G401 (cell line): ENCODE data around the gene MGAT4A. TPM values are rescaled to one million over a fixed set of nuclear protein-coding genes. Genes with fewer than 3 reads are reported as not detected.
"Not testable (repeated sequence)": the region's sequence is repeated elsewhere in the genome, so short reads cannot be mapped to it uniquely, and the experiment has no call there.

Source experiments
- DNase-seq: peaks from one replicate; pipeline ENCODE4 v3.0.0-alpha.2; 2015; ENCODE audit warnings: low spot score
- in situ Hi-C: cut with HindIII; loops from 2 replicates; pipeline ENCODE4 v1.10.0; 2016; ENCODE audit warnings: low sequenced_read_pairs, mixed read lengths
- total RNA-seq: library from RNA; depleted of rRNA; stranded (reverse); fragments of >200 nt; shearing (Covaris generic); gene quantifications from 2 replicates; pipeline ENCODE4 v1.2.3, GENCODE V29; 2014

Gene MGAT4A
- total RNA-seq, 1 experiment from 2014 or later: 3.0 TPM

DNA sequence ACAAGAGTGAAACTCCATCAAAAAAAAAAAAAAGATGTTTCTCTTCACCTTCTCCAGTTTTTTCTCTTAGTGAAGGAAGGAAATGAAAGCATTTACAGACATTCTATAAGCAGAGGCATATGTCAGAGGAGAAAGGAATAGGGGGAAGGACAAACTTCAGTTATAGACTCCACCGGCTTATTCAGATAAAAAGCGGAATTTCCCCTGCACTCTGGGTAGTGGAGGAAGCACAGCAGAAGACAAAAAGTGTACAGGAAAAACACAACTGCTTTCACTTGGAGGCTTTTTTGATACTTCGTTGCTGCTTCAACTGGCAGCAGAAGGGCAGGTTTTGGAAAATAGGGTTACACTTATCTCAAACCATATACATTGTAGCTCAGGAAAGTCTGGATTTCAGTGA is 3.2 kb upstream of the MGAT4A start:
- in situ Hi-C loops: no loop called here
- DNase-seq: no peak

DNA sequence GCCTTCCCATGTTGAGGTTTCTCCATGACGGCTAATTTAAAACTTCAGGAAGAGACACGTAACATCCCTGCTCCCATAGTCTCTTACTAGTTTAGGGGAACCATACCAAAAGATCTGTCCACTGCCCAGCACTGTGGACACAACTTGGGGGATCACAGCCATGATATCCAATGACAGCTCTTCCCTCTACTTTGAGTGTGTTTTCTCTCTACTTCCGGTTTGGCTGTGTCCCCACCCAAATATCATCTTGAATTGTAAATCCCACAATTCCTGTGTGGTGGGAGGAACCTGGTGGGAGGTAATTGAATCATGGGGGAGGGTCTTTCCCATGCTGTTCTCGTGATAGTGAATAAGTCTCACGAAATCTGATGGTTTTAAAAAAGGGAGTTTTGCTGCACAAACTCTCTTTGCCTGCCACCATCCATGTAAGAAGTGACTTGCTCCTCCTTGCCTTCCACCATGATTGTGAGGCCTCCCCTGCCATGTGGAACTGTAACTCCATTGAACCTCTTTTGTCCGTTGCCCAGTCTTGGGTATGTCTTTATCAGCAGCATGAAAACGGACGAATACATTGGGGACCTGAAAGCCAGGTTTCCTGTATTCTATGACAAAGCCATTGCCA is 1.6 kb upstream of the MGAT4A start:
- no peak for DNase-seq
- in situ Hi-C loops: no loop called here

DNA sequence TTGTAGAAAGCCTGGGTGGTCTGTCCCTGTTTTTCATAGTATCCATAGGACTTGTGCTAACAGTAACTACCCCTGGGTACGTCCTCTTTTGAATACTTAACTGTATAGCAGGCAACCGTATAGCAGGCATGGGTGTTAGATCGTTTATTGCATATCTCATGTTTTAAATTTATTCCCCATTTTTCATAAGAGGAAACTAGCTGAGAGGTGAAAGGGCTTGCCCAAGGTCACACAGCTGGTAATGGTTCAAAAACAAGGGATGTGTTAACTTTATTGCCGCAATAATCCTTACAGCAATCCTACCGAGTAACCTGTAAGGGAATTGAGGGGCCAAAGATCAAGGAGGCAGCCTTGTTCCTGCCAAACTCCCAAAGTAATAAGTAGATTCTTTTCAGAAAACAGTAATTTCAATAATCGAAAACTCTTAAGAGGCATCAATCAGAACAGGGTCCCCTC is 990 bp upstream of the MGAT4A start:
- in situ Hi-C loops: no loop called here
- DNase-seq: peak; percentile 14

DNA sequence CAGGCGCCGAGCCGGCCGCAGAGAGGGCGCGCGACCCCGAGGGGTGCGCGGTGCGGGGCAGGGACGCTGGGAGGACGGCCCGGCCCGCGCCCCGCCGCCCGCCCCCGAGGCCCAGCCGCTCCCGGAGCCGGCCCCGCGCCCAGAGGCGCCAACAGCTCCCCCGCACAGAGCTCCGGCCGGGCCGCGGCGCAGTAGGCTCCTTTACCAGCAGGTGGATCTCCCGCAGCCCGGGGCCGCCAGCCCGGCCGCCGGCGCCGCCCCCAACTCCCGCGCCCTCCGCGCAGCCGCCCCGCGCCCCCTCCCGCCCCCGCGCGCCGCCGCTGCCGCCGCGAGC is 258 bp downstream of the MGAT4A start:
- peak; percentile 39 for DNase-seq

DNA sequence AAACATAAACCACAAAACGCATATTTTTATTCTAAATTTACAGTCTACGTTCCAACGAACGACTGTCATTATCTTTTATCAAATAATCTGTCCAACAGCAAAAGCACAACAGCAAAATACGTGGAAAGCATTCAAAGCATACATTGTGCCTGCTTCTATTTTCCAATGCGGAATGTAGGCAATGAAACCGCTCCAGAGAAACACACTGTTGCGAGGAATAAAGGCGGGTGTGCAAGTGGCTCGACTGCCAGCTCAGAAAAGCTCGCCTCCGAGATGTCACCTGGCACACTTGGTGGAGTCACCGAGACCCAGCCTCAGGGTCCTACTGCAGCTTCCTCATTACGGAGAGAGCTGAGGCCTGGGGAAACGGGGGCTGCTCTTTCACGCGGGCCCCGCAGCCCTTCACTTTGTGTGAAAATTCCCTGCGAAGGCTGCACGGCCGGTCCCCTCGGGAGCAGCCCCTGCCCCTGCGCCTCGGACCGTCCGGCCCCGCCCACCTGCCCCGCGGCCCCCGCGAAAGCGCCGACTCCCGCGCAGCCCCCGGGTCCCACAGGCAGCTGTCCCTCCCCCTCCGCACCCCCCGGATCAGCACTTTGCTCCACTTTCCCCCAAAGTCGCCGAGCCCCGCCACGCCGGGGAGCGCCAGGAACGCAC is 752 bp downstream of the MGAT4A start:
- in situ Hi-C loops: no loop called here
- peak; percentile 81 for DNase-seq

More for the DNA sequence above, 258 bp downstream of the MGAT4A start:
- in situ Hi-C loops: no loop called here

DNA sequence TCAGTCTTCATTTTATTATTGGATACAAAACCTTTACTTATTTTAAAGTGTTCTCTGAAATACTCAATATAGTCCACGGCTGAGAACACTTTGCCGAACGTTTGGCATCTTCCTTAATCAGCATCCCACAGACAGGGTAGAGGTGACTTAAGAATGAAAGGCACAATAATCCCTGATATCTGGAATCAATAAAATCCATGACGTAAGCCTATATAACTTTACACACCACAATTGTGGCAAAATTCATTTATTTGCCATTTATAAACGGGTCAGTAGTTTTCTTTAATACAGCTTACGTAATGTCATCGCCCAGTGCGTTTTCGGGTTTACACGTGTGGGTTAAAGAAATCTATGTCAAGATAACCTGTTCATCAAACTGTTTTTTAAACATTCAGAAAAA is 1.3 kb downstream of the MGAT4A start:
- in situ Hi-C loops: no loop called here

DNA sequence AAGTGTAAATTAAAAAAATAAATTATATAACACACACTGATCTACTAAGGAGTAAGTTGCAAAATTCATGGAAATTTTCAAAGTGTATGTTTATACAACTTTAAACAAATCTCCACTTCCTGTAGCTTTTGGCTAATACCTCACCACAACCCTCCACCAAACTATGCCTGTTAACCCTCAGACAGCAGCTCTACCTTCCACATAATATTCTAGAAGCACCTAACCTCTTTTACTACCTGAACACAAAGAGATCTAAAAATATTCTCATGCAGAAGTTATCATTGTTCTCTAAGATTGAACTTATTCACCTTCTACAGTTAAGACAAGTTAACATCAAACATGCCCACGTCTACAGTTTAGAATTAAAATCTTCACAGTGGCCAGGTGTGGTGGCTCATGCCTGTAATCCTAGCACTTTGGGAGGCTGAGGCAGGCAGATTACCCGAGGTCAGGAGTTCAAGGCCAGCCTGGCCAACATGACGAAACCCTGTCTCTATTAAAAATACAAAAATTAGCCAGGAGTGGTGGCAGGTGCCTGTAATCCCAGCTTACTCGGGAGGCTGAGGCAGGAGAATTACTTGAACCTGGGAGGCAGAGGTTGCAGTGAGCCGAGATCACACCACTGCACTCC is 2.7 kb downstream of the MGAT4A start:
- in situ Hi-C loops, DNase-seq: not testable (repeated sequence)

More for the DNA sequence above, 1.3 kb downstream of the MGAT4A start:
- DNase-seq: peak; percentile 62

DNA sequence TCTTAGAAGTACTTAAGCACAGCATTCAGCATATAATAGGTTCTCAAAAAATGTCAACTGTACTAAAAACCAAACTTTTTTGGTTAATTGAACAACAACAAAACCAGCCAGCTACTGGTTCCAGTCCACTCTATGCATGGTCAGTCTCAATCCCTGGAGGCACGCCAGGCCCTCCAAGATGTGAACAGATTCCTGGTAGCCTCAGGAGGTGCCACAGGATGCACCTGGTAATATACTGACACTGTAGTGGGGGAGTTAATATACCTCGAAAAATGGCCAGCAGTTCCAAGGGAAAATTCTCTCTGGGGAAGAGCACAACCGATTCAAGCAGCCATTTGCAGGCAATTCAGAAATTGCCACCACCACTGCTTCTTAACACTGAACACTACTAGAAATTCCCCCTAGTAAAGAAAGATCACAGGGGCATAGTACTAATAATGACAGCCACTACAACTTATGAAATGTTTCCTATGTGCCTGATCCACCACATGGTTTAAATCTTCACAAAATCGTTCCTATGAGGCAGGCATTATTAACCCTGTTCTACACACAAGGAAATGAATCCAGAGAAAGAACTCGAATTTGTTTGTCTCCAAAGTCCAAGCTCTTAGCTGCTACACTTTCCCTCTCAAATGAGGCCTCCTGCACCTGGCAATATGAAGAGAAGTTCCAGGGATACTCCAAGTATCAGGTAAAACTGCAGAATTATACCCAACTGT is 3.4 kb downstream of the MGAT4A start:
- in situ Hi-C loops: no loop called here
- peak; percentile 85 for DNase-seq

DNA sequence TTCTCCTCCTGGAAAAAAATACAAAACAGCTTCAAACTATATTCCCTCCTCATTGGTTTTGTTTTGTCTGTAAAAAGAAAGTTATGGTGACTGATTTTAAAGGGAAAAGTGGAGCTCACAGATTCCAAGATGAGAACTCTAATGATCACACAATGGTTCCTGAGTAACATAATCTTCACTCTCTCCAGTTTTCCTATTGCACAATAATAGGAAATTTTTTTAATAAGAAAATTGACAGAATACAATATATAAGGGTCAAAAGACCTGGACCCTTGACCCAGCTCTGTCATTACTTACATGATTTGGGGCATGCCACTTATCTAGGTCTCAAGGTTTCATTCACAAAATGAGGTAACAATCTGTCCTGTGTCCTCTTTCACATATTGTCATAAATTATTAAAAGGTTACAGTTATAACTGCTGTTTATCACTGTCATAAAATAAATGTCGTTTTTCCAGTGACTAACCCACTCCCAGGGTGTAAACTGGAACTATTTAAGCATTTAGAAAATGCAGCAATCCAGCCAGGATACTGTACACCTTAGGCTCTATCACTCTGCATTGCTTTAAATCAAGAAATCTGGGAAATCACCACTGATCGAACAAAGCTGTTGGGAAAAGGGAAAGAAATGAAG is 4.1 kb downstream of the MGAT4A start:
- no peak for DNase-seq
- in situ Hi-C loops: no loop called here

DNA sequence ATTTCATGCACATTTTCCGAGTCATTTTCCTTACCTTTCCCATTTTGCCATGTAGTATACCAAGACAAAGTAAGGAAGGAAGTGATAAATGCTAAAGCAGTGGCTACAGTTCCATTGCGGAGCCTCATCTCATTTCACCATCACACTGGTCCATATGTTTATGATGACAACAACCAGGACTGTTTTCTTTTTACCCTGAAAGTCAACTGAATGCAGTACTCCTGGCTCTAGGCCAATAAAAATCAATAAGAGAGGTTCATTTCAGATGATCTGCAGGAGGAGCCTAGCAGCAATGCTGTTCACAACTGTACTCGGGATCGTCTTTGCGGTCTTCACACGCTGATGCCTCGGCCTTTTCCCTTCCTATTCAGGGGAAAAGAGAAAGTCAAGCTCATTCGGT is 4.7 kb downstream of the MGAT4A start:
- in situ Hi-C loops: no loop called here
- DNase-seq: peak; percentile 38

DNA sequence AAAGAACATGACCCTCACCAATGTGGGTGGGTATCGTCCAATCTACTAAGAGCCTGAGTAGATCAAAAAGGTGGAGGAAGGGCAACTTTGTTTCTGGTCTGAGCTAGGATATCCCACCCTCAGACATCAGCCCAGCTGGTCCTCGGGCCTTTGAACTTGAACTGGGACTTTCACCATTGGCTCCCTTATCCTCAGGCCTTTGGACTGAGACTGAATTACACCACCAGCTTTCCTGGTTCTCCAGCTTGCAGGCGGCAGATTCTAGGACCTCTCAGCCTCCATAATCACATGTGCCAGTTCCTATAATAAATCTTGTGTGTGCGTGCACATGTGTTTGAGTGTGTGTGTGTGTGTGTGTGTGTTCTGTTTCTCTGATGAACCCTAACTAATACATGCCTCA is 10.6 kb downstream of the MGAT4A start:
- in situ Hi-C loops: no loop called here

DNA sequence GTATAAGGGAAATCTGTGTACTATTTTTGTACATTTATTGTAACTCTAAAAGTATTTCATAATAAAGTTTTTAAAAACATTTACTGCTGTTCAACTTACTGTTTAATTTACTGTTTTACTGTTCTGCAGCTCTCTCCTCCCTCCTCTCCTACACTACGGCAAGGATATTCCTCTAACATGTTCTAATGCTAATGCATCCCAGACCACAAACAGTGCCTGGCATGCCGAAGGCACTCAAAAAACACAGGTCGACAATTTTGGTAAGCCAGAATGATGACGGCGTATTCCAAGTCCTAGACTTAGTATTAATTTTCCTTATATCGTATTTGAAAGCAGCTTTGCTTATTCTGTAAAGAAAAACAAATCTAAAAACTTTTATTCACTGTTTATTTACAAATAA is 13.3 kb downstream of the MGAT4A start:
- in situ Hi-C loops: no loop called here
- no peak for DNase-seq

More for the DNA sequence above, 10.6 kb downstream of the MGAT4A start:
- DNase-seq: no peak

DNA sequence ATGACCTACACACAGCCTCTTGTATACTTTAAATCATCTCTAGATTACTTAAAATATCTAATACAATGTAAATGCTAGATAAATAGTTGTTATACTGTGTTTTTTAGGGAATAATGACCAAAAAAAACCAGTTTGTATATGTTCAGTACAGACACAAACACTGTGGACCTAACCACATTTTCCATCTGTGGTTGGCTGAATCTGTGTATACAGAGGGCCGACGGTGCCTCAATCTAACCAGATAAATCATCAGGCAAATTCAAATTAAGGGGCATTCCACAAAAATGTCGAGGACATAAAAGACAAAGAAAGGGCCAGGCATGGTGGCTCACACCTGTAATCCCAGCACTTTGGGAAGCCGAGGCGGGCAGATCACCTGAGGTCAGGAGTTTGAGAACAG is 14.1 kb downstream of the MGAT4A start:
- no peak for DNase-seq
- in situ Hi-C loops: no loop called here

DNA sequence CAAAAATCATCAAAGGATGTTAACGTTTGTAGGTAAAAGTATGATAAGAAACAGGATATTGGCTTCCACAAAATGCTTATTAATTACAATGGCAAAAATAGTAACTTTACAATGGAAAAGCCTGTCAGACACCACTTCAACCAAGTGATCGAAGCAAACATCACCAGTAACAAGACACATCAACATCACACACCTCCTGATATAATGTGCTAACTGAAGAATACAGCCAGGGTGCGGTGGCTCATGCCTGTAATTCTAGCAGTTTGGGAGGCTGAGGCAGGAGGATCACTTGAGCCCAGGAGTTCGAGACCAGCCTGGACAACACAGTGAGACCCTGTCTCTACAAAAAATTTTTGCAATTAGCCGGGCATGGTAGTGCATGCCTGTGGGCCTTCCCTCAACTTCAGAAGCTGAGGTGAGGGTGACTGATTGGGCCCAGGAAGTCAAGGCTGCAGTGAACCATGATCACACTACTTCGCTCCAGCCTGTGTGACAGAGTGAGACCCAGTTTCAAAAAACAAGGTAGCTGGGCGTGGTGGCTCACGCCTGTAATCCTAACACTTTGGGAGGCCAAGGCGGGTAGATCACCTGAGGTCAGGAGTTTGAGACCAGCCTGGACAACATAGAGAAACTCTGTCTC is 15.0 kb downstream of the MGAT4A start:
- DNase-seq: no peak
- in situ Hi-C loops: no loop called here

DNA sequence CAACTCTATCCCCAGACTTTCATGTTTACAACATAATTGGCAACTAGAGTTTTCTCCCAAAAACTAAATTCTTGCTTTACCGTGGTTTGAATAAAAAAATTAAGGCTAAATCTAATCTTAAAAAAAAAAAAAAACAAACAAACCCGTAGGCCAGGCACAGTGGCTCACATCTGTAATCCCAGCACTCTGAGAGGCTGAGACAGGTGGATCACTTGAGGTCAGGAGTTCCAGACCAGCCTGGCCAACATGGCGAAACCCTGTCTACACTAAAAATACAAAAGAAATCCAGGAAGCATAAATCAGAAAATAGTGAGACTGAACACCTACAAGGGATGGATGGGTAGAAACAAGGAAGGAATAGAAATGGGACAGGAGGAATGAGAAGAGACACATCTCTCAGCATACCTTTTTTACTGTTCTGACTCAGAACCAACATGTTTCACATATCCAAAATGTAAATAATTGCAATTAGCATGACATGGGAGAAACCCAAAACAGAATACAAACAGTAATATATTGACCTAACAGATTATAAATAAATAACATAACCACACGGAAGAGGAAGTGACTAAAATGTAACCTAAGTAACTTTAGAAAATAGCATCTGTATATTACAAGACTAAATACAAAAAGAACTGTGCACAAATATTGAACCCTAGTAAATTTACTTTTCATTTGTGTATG is 17.5 kb downstream of the MGAT4A start:
- DNase-seq: no peak
- in situ Hi-C loops: no loop called here

DNA sequence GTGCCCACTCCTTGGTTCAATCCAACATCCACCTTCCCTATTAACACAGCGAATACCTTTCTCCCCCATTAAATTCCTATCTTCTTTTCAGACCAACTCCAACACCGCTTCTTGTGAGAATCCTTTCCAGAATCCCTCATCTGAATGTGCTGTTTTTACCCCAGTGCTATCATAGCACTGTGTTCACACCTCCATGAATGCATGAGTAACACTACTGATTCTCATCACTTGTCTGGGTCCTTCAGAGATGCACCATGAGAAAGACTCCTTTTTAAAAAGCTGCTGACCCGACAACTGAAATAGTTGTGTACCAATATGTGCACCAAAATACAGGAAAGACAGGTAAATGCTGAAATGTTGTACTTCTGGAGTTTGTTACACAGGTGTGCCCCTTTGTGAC is 18.8 kb downstream of the MGAT4A start:
- no peak for DNase-seq
- in situ Hi-C loops: no loop called here

DNA sequence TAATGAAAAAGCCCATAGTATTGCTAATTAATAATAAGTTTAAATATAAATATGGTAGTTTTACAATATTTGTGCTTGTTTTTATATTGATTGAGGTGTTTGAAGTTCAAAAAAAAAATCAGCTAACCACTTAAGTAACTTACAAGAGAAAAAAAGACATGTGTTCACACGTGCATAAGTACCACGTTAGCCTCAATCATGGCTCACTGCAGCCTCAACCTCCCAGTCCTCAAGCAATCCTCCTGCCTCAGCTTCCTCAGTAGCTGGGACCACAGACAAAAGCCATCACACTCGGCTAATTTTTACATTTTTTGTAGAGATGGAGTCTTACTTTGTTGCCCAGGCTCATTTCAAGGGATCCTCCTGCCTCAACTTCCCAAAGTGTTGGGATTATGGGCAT is 19.4 kb downstream of the MGAT4A start:
- in situ Hi-C loops: no loop called here
- DNase-seq: no peak

DNA sequence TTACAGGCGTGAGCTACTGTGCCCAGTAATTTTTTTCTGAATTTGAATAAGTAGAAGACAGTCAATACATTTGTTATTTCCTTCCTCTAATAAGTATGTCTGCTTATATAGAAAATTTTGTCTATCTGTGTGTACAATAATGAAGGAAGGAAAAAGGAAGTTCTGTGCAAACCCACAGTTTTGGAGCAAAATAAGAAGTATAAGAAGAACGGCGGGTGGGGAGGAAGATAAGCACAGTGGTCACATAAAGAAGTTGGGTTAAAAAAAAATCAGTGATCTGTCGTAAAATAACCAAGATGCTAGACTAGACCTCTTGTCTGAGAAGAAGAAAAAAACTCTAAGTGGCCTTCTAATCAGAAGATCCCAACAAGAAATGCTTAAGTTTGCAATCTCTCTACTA is 20.2 kb downstream of the MGAT4A start:
- no peak for DNase-seq
- in situ Hi-C loops: no loop called here

DNA sequence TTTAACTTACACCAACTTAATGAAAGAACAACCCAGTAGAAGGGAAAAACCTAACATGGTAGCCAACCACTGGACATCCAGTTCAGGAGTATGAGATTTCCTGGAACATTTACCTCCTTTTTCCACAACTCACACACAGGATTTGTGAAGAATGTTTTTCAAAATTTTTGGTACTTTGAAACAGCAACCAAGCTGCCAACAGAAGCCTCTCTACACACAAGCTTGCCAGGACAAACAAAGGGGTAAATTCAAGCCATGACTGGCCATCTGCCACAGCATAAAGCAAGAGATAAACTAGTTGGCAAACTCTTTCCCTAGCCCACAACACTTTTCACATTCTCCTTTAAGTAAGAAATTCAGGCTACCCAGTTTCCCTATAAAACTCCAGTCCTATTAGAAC is 21.4 kb downstream of the MGAT4A start:
- in situ Hi-C loops: no loop called here

More for the DNA sequence above, 21.4 kb downstream of the MGAT4A start:
- DNase-seq: peak; percentile 57
